GM19099 (cell line): ENCODE measurements around the gene TMEM269.

Experiments used
- POLR2A ChIP-seq: IDR thresholded peaks from 3 replicates; pipeline ENCODE4 v1.6.1; 2011; ENCODE audit warnings: low read depth; ENCODE audit not compliant: insufficient read length; ENCODE audit errors: extremely low read depth

The TMEM269 gene

GRCh38 chr1:42821690-42822089 is 36.9 kb downstream of the TMEM269 start:
- TF ChIP-seq POLR2A: no peak

DNA sequence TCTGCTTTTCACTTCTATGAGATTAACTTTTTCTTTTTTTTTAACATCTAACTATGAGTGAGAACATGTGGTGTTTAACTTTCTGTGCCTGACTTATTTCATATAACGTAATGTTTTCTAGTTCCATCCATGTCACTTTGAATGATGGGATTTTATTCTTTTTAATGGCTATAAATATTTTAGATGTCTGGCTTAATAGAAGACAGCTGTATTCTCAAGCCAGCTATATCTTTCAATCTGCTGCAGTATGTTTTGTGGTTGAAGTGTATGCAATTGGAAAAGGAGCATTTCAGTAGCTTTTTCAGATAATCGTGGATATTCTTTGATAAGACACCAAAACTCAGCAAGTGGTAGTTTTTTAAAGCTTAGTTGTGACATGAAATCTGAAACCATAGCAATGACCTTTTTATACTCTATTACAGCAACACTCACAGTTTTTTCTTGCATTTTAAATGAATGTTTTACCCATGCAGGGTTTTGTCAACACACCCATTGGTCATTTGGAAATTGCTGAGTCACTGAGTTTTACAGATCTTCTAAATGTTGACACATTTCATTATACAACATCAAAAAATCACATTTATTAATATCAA is 38.1 kb downstream of the TMEM269 start:
- no peak for TF ChIP-seq POLR2A

DNA sequence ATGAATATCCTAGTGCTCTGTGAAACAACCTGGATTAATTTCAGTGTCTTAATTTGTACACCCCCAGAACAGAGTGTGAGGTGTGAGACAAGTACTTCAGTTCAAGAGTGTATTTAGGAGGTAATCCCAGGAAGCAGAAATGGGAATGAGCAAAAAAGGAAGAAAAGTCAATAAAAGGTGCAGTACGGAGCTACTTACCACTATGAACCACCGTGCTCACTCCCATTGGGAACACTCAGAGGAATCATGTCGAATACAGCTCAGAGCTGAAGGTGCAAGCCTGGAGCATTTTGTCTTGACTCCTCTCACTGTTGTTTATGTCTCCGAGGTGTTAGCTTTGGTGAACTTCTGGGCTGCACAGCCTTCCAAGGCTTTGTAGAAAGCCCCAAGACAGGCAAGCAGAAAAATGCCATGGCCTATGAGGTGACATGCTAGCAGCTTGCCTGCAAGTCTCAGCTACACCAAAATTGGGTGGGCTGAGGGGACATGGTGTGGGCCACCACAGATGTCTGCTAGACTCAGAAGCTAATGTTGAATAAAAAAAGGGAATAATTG is 39.8 kb downstream of the TMEM269 start:
- no peak for TF ChIP-seq POLR2A

DNA sequence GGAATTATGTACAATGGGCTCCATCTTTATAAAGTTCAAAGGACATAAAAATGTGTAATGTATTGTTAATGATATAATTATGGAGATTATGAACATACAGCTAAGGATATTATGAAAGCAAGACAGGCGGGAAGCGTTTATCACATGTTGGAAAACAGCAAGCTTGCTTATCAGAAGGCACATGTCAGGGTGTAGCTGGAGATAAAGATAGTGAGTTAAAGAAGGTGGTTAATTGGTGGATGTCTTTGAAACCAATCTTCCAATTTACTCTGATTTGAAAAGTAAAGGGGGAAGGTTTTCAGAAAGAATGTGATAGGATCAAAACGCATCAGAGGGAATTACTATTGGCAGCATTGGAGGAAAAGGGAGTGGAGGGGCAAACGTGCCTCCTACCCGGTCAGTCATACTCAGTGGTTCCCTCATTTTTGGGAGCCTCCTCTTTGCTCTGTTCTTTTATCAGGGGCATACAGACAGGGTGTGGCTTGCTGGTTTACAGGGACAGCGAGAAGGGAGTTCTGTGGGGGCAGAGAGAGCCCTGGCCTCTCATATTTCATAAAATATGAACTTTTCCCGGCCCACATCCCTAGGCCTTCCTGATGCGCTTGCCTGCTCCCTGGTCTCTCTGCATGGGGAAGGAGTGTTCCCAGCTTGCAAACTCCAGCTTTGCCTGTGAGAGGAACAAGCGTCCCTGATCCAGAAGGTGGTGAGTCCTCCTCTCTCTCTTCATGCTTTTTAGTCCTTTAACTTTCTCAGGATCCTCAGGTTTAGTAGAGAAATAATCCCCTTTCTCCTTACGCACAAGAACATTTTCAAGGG is 40.5 kb downstream of the TMEM269 start:
- TF ChIP-seq POLR2A: no peak

DNA sequence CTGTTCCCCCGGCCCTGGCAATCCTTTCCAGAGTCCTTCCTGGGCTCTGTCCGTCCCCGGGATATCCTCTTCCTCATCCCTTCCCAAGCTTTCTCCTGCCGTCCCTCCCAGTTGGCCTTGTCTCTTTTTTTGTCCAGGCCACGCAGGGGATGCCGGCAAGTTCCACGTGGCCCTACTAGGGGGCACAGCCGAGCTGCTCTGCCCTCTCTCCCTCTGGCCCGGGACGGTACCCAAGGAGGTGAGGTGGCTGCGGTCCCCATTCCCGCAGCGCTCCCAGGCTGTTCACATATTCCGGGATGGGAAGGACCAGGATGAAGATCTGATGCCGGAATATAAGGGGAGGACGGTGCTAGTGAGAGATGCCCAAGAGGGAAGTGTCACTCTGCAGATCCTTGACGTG is 45.8 kb downstream of the TMEM269 start:
- TF ChIP-seq POLR2A: no peak

GRCh38 chr1:42831273-42831672 is 46.5 kb downstream of the TMEM269 start:
- no peak for TF ChIP-seq POLR2A

DNA sequence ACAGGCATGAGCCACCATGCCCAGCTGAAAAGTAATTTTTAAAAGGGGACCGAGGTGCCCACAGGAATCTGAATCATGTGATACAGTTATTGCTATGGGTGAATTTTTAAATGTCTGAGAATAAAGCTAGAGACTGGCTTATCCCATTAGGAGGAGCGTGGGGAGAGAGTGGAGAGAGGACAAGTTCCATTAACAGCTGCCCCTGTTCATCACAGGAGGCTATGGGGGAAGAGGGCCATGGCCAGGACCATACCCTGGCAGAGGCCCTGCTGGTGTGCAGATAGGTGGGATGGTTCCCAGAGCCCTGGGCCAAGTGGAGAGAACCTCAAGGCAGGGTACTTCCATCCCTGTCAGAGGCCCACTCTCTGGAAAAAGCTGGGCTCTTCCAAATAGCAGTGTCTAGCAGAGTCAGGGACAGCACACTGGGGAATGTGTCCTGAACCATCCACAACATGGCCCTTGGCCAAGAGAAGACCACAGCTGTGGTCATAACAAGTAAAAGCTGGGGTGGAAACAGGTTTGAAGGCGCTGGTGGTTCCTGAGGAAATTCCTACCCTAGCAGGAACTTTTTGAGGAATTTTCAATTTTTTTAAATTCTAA is 48.0 kb downstream of the TMEM269 start:
- no peak for TF ChIP-seq POLR2A

GRCh38 chr1:42833981-42834380 is 49.2 kb downstream of the TMEM269 start:
- no peak for TF ChIP-seq POLR2A

DNA sequence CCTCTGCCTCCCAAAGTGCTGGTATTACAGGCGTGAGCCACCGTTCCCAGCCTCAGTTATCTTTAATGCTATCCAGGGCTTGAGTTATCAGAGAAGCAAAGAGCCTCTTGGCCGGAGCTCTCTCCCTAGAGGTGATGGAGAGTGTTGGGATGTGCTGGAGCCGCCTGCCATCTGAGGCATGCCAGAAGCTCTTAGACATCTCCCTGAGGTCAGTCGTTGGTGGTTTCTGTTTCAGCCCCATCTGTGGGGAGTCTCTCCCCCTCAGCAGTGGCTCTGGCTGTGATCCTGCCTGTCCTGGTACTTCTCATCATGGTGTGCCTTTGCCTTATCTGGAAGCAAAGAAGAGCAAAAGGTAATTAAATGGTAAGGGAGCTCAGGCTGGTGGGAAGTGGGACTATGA is 50.0 kb downstream of the TMEM269 start:
- TF ChIP-seq POLR2A: no peak

GRCh38 chr1:42835422-42835821 is 50.6 kb downstream of the TMEM269 start:
- no peak for TF ChIP-seq POLR2A

GRCh38 chr1:42837709-42838108 is 52.9 kb downstream of the TMEM269 start:
- no peak for TF ChIP-seq POLR2A

GRCh38 chr1:42838482-42839190 is 53.8 kb downstream of the TMEM269 start:
- TF ChIP-seq POLR2A: no peak

GRCh38 chr1:42841010-42841409 is 56.2 kb downstream of the TMEM269 start:
- no peak for TF ChIP-seq POLR2A

DNA sequence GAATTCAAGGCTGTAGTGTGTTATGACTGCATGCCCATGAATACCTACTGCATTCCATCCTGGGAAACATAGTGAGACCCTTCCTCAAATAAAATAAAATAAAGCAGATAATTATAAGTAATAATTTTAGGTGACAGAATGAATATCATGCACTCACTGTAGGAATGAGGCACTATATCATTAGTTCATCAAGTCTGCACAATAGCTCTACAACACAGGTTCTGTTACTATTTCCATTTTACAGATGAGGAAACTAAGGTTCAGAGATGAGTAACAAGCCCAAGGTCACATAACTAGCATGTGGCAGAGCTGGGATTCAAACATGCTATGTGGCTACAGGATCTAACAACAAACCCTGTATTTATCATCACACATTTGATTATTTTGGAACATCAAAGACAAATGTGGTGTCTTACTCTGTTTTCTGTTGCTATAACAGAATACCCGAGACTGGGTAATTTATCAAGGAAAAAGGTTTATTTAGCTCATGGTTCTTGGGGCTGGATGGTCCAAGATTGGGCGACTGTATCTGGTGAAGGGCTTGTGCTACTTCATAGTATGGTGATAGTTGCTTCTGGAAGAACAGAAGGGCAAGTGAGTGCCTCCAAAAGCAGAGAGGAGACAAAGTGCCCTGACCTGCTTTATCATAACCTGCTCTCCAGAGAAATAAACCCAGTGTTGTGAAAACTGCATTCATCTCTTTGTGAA is 56.8 kb downstream of the TMEM269 start:
- no peak for TF ChIP-seq POLR2A

DNA sequence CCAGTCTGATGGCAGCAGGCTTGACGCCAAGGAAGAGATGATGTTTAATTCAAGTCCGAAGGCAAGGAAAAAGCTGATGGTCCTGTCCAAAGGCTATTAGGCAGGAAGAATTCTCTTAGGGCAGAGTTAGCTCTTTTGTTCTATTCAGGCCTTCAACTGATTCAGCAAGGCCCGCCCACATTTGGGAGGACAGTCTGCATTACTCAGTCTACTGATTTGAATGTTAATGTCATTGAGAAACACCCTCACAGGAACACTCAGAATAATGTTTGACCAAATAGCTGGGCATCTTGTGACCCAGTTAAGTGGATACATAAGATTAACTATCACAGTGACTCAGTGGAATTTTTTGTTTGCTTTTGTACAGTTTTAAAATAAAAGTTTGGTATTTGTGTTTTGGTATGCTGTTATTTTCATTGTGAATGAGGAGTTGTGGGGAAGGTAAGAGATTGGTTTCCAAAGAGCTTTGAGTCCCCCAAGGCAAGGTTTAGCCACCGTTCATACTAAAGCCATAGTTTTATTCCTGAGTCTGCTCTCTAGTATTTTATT is 59.9 kb downstream of the TMEM269 start:
- TF ChIP-seq POLR2A: no peak

- TF ChIP-seq POLR2A: no peak
These were observed 60.4 kb downstream of the TMEM269 start for GRCh38 chr1:42845193-42845592.
